HG02571 (cell line): ENCODE results near the gene CHMP1B.
"Not testable (repeated sequence)": the region's sequence is repeated elsewhere in the genome, so short reads cannot be mapped to it uniquely, and the experiment has no call there.

Experiments used
- ATAC-seq: cut with Tn5 transposase; IDR thresholded peaks from one replicate; pipeline ENCODE4 v1.9.1; 2021; ENCODE audit warnings: mild to moderate bottlenecking, moderate library complexity; ENCODE audit not compliant: unreplicated experiment

CHMP1B gene

GRCh38 chr18:11866764-11867163 is 15.6 kb downstream of the CHMP1B start:
- ATAC-seq, result no peak

- no peak for ATAC-seq
Observed at GRCh38 chr18:11868230-11868629, 17.0 kb downstream of the CHMP1B start.

- ATAC-seq, result no peak
Observed at GRCh38 chr18:11871501-11871900, 20.3 kb downstream of the CHMP1B start.

- ATAC-seq, result no peak
Observed at GRCh38 chr18:11872479-11873136, 21.4 kb downstream of the CHMP1B start.

GRCh38 chr18:11873670-11874340 is 22.6 kb downstream of the CHMP1B start:
- ATAC-seq, result no peak

GRCh38 chr18:11874676-11875075 is 23.5 kb downstream of the CHMP1B start:
- no peak for ATAC-seq

GRCh38 chr18:11877497-11878135 is 26.4 kb downstream of the CHMP1B start:
- ATAC-seq, result no peak

- ATAC-seq, result no peak
Observed at GRCh38 chr18:11880586-11881304, 29.5 kb downstream of the CHMP1B start.

GRCh38 chr18:11882636-11883035 is 31.4 kb downstream of the CHMP1B start:
- no peak for ATAC-seq

- ATAC-seq, result no peak
Observed at GRCh38 chr18:11883153-11883552, 31.9 kb downstream of the CHMP1B start.

- ATAC-seq, result no peak
Observed at GRCh38 chr18:11884396-11885030, 33.3 kb downstream of the CHMP1B start.

GRCh38 chr18:11885278-11885947 is 34.2 kb downstream of the CHMP1B start:
- no peak for ATAC-seq

GRCh38 chr18:11886577-11887110 is 35.4 kb downstream of the CHMP1B start:
- no peak for ATAC-seq

GRCh38 chr18:11887328-11888128 is 36.3 kb downstream of the CHMP1B start:
- ATAC-seq, result no peak

- no peak for ATAC-seq
Observed at GRCh38 chr18:11888726-11889125, 37.5 kb downstream of the CHMP1B start.

- no peak for ATAC-seq
Observed at GRCh38 chr18:11889284-11889683, 38.1 kb downstream of the CHMP1B start.

GRCh38 chr18:11891737-11892136 is 40.5 kb downstream of the CHMP1B start:
- ATAC-seq, result no peak

- ATAC-seq, result not testable (repeated sequence)
Observed at GRCh38 chr18:11892438-11892837, 41.2 kb downstream of the CHMP1B start.

- ATAC-seq, result no peak
Observed at GRCh38 chr18:11897781-11898180, 46.6 kb downstream of the CHMP1B start.
